ENCODE measurements around the gene RNF20. TPM values are rescaled to one million over a fixed set of nuclear protein-coding genes. Genes with fewer than 3 reads are reported as not detected.

RNF20 gene, protein sequence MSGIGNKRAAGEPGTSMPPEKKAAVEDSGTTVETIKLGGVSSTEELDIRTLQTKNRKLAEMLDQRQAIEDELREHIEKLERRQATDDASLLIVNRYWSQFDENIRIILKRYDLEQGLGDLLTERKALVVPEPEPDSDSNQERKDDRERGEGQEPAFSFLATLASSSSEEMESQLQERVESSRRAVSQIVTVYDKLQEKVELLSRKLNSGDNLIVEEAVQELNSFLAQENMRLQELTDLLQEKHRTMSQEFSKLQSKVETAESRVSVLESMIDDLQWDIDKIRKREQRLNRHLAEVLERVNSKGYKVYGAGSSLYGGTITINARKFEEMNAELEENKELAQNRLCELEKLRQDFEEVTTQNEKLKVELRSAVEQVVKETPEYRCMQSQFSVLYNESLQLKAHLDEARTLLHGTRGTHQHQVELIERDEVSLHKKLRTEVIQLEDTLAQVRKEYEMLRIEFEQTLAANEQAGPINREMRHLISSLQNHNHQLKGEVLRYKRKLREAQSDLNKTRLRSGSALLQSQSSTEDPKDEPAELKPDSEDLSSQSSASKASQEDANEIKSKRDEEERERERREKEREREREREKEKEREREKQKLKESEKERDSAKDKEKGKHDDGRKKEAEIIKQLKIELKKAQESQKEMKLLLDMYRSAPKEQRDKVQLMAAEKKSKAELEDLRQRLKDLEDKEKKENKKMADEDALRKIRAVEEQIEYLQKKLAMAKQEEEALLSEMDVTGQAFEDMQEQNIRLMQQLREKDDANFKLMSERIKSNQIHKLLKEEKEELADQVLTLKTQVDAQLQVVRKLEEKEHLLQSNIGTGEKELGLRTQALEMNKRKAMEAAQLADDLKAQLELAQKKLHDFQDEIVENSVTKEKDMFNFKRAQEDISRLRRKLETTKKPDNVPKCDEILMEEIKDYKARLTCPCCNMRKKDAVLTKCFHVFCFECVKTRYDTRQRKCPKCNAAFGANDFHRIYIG
- total RNA-seq (2016; rRNA removed; fragmentation: Illumina TruSeq; extraction: Trizol) (37.6 and 56.0 TPM in 2 replicates), polyA plus RNA-seq (2011; rRNA removed) (12.2 and 12.7 TPM in 2 replicates), polyA minus RNA-seq (2011; rRNA and poly(A)+ RNA removed; ENCODE audit: low replicate concordance) (8.1 and 19.4 TPM in 2 replicates), Bru-seq, nascent RNA (percentile 71 among the genes with signal in this experiment), BruChase-seq, experiment 1, labeled RNA remaining after a 6-hour chase (percentile 75 among the genes with signal in this experiment), BruChase-seq, experiment 2, labeled RNA remaining after a 2-hour chase (percentile 70 among the genes with signal in this experiment)
- 3.0 and 3.3 TPM in 2 replicates for total RNA-seq (2016; cell fraction: cytosol; rRNA removed; fragmentation: Illumina TruSeq; extraction: Trizol; ENCODE audit: low read depth)
- 37.2 and 50.2 TPM in 2 replicates for total RNA-seq (2016; cell fraction: insoluble cytoplasmic fraction; rRNA removed; fragmentation: Illumina TruSeq; extraction: Trizol)
- 10.1 and 10.5 TPM in 2 replicates for total RNA-seq (2016; cell fraction: membrane; rRNA removed; fragmentation: Illumina TruSeq; extraction: Trizol)
- 26.3 and 31.7 TPM in 2 replicates for total RNA-seq (2016; cell fraction: nucleus; rRNA removed; fragmentation: Illumina TruSeq; extraction: Trizol)
- 5.4 and 7.8 TPM in 2 replicates for polyA plus RNA-seq (2011; cell fraction: cytosol; rRNA removed)
- polyA plus RNA-seq (2011; cell fraction: nucleus; rRNA removed), result 6.8 and 8.3 TPM in 2 replicates
- 16.3 and 25.9 TPM in 2 replicates for polyA plus RNA-seq (2012)
- polyA plus RNA-seq (2016; cell fraction: cytosol; fragmentation: Illumina TruSeq; extraction: Trizol; ENCODE audit: low read depth), result 1.3 and 1.5 TPM in 2 replicates
- polyA plus RNA-seq (2016; cell fraction: insoluble cytoplasmic fraction; fragmentation: Illumina TruSeq; extraction: Trizol; ENCODE audit: low read depth), result 36.3 and 39.3 TPM in 2 replicates
- polyA plus RNA-seq (2016; cell fraction: membrane; fragmentation: Illumina TruSeq; extraction: Trizol; ENCODE audit: low read depth), result 2.9 and 3.7 TPM in 2 replicates
- polyA plus RNA-seq (2016; cell fraction: nucleus; fragmentation: Illumina TruSeq; extraction: Trizol; ENCODE audit: insufficient read depth, low read depth), result 19.6 and 20.3 TPM in 2 replicates
- polyA minus RNA-seq (2011; cell fraction: cytosol; rRNA and poly(A)+ RNA removed), result 9.1 and 11.3 TPM in 2 replicates
- 25.6 and 31.6 TPM in 2 replicates for polyA minus RNA-seq (2011; cell fraction: nucleus; rRNA and poly(A)+ RNA removed)
- long read RNA-seq, experiment 1, partial matches to known transcripts, result 9 of 15 reads
- long read RNA-seq, experiment 1, other reads (novel, unspliced or antisense), result 3 of 15 reads
- long read RNA-seq, experiment 2, partial matches to known transcripts, result 26 of 31 reads
- long read RNA-seq, experiment 2, other reads (novel, unspliced or antisense), result 4 of 31 reads

DNA sequence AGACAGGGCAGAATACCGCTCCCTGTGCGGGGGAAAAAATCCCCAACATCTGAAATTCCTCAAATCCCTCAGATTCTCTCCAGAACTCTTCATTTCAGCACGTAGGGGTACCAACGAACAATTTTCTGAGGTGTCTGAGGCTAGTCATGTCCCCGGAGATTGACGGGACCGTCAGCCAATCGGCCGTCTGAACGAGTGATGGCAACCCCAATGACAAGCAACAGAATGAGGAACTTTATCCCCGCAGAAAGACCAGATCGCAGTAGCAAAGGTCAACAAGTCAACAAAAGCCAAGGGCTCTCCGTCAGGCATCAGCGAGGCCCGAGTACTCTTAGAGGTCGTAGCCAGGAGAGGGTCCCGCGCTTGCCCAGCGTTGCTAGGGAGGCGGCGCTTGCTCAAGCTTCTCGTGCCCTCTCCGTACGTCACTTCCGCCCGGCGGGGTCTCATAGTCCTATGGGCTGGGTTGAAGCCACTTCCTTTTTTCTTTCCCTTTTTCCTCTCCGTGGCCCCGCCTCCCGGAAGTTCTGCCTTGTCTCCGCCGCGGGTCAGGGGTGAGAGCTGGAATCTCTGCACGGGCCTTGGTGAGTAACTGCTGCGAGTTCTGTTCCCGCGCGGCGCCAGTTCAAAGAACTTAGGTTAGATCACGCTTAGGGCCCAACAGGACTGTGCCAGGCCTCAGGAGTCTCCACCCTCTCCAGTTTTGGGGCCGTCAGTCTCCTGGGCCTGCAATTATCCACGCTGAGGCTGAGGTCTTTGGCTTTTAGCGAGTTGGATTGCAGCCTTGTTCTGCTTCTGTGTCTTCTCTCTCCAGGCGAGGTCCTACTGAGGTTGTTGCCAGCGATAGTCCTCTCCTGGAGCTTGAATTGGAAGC lies at the start of gene RNF20:
RNF20 (plus strand) TSS at position 520 of the 871 bp plus-strand sequence. CDS start 1,571 bp downstream, outside the sequence.
- 5% methylated on average over 34 of the region's 45 CpGs for WGBS (ENCODE audit: low lambda C conversion rate)
- BruUV-seq (replicated peaks), result TSS peak; percentile 76
- in situ Hi-C loops (cut with HindIII; ENCODE audit: extremely low pct_ligation_motif_present, low pct_unique_long_range_greater_than_20kb), result loop anchor here (5.0 to 25.0 kb wide), 5 partner anchors 76 to 821 kb away; partner anchors contain the start of genes MRPL50 and ZNF189
- TF ChIP-seq MEF2D (CRISPR knock-in tag; IDR thresholded peaks at IDR 0.05) (peak; percentile 24; the same call in 1 of the 2 replicates), FOXP4 (CRISPR knock-in tag; IDR thresholded peaks at IDR 0.05) (no peak), PREB (CRISPR knock-in tag; IDR thresholded peaks at IDR 0.05) (no peak), GATA4 (IDR thresholded peaks at IDR 0.05; ENCODE audit: borderline replicate concordance, low read depth) (no peak), ZNF660 (CRISPR knock-in tag; IDR thresholded peaks at IDR 0.05; ENCODE audit: borderline replicate concordance, low read depth) (no peak), SRF (IDR thresholded peaks at IDR 0.05; ENCODE audit: low read depth, low read length) (no peak), ZNF331 (CRISPR knock-in tag; IDR thresholded peaks at IDR 0.05) (no peak)

More for the DNA sequence above, at the start of gene RNF20:
- Histone ChIP-seq H3K4me2 (ENCODE audit: low read depth, low read length) (peak within 1 kb of the TSS; percentile 89), H3K27ac (ENCODE audit: extremely low read length, insufficient read depth, low read length) (peak within 1 kb of the TSS; percentile 86), H3K9me3 (ENCODE audit: low read length) (no peaks in the 10 kb centered on the region), H4K20me1 (ENCODE audit: insufficient read depth, low read length) (no peaks in the 10 kb centered on the region), H3K36me3 (replicated peaks in 1 of 2; ENCODE audit: control insufficient read depth in 1 of 2, insufficient read depth in 2 of 2, low read length in 2 of 2) (peaks cover 0 to 9% of the 10 kb centered on the region in 2 experiments; a peak in 3 of 5 replicates), H3K9ac (ENCODE audit: insufficient read depth, low read depth, low read length) (peak within 1 kb of the TSS; percentile 88), H3K4me3 (replicated peaks in 1 of 3; ENCODE audit: insufficient read depth in 1 of 3, low read depth in 2 of 3, low read length in 3 of 3) (peak within 1 kb of the TSS; percentile 90 to 94 (median 92)), H3K79me2 (ENCODE audit: insufficient read depth, low read length) (peaks cover 18% of the 10 kb centered on the region), H3K4me1 (ENCODE audit: insufficient read depth, low read length) (peaks cover 33% of the 10 kb centered on the region), H3K27me3 (ENCODE audit: control insufficient read depth in 1 of 2, insufficient read depth in 2 of 2, low read length in 2 of 2) (no peaks in the 10 kb centered on the region; a peak in 2 of 5 replicates), H2AFZ (ENCODE audit: low read length) (peak within 1 kb of the TSS; percentile 93)
- FAIRE-seq, result peak; percentile 92
- intact Hi-C loops (cut with micrococcal nuclease; ENCODE audit: unreplicated experiment), result loop anchor here (5.0 to 10.0 kb wide), 3 partner anchors 136 to 931 kb away; partner anchors contain the start of genes MRPL50 and ZNF189
- DNase-seq (ENCODE audit: low spot score), result peak; percentile 99
- peak; percentile 98 for ATAC-seq
- POLR2A ChIA-PET, result interaction anchor here (0.6 to 2.4 kb wide), 6 partner anchors 9 to 166 kb away, joined by 3 to 18 read pairs (median 6); partner anchors contain the start of genes MRPL50 and ZNF189
- CTCF ChIA-PET (ENCODE audit: low intra/inter-chr PET ratio, low total read pairs), result no interaction called here

Measured in HepG2 (cell line).